ENCODE data around the gene CTAGE6.
"Not testable (repeated sequence)": the region's sequence is repeated elsewhere in the genome, so short reads cannot be mapped to it uniquely, and the experiment has no call there.

CTAGE6 gene

GRCh38 chr7:143714581-143715454 lies 42.7 kb downstream of the CTAGE6 start:
- not testable (repeated sequence) for DNase-seq

GRCh38 chr7:143712381-143712780 lies 45.1 kb downstream of the CTAGE6 start:
- not testable (repeated sequence) for DNase-seq

- DNase-seq = not testable (repeated sequence)
Observed at GRCh38 chr7:143711727-143712324, 45.7 kb downstream of the CTAGE6 start.

GRCh38 chr7:143709895-143710294 lies 47.6 kb downstream of the CTAGE6 start:
- not testable (repeated sequence) for DNase-seq
